Neural crest cell (in vitro differentiated cells): ENCODE results near the gene ZNF335. TPM values are rescaled to one million over a fixed set of nuclear protein-coding genes. Genes with fewer than 3 reads are reported as not detected.
"Not testable (repeated sequence)": the region's sequence is repeated elsewhere in the genome, so short reads cannot be mapped to it uniquely, and the experiment has no call there.

Source experiments
- DNase-seq: peaks from one replicate; pipeline ENCODE4 v3.0.0; 2021; ENCODE audit warnings: low read depth, mixed read lengths, low spot score
- H3K27ac Mint-ChIP-seq: one replicate; pipeline ENCODE4 v1.8.0; 2021; ENCODE audit warnings: mild to moderate bottlenecking, mixed read lengths; ENCODE audit not compliant: unreplicated experiment
- H3K27me3 Mint-ChIP-seq: 2 replicates; pipeline ENCODE4 v1.8.0; 2021; ENCODE audit warnings: low read depth, mild to moderate bottlenecking, mixed read lengths
- H3K36me3 Mint-ChIP-seq: 2 replicates; pipeline ENCODE4 v1.8.0; 2021; ENCODE audit warnings: low read depth, mild to moderate bottlenecking, mixed read lengths
- H3K4me1 Mint-ChIP-seq: 2 replicates; pipeline ENCODE4 v1.8.0; 2021; ENCODE audit warnings: mixed read lengths
- H3K4me3 Mint-ChIP-seq: one replicate; pipeline ENCODE4 v1.8.0; 2021; ENCODE audit warnings: mild to moderate bottlenecking, mixed read lengths
- H3K9me3 Mint-ChIP-seq: 2 replicates; pipeline ENCODE4 v1.8.0; 2021; ENCODE audit warnings: mixed read lengths
- CTCF ChIP-seq: fragments of 200-600 bp; sonication (generic); conservative IDR thresholded peaks from 2 replicates; pipeline ENCODE4 v1.5.0; 2021; ENCODE audit warnings: antibody characterized with exemption, mild to moderate bottlenecking
- total RNA-seq: library from RNA; stranded (reverse); gene quantifications from 2 replicates; pipeline ENCODE4 v1.2.1, GENCODE V29; 2021

The ZNF335 gene
- total RNA-seq, 1 donor from 2014 or later = 24.8 TPM

DNA sequence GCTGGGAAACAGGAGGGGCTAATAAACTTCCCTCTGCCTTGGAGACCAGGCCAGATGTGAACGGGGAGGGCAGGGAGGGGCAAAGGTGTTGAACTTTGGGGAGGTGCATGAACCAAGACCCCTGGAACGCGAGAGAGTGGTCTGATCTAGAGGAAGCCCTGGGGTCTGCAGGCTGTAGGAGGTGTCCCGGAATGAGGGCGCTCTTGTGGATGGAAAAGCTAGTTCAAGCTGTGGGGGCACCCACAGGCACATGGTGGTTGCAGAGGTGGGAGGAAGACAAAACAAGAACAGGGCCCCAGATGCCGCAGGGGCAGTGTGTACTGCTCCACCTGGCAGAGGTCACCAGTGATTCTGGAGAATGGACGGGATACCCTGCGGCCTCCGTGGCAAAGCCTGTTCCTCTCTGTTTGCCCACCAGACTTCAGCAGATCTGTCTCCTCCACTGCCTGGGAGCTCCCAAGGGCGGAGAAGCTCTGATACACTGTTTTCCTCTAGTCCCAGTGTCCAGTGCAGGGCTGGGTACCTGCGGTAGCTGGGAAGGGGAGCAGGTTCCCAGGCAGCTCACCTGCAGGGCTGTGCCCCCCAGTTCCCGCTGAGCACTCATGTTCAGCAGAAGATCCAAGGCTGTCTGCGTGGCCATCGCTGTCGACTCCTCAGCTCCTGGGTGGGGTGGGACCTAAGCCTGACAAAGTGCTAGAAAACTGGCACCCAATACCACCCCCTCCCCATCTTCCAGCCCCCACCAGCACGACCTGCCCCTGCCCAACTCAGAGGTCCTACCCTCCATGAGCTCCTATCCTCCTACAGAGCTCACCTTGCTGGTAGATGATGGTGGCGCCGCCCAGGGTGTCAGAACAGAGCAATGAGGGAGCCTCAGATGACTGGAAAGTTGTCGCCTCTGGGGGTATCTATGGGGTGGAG, 14.7 kb downstream of the ZNF335 start:
- no peaks in the 10 kb centered on the region for H3K4me1 Mint-ChIP-seq
- no peak for DNase-seq
- no peak overlapping the region for H3K4me3 Mint-ChIP-seq
- no peaks in the 10 kb centered on the region for H3K9me3 Mint-ChIP-seq
- H3K27ac Mint-ChIP-seq = no peak overlapping the region
- no peaks in the 10 kb centered on the region for H3K27me3 Mint-ChIP-seq
- TF ChIP-seq CTCF = no peak
- H3K36me3 Mint-ChIP-seq = peaks cover 16% of the 10 kb centered on the region

DNA sequence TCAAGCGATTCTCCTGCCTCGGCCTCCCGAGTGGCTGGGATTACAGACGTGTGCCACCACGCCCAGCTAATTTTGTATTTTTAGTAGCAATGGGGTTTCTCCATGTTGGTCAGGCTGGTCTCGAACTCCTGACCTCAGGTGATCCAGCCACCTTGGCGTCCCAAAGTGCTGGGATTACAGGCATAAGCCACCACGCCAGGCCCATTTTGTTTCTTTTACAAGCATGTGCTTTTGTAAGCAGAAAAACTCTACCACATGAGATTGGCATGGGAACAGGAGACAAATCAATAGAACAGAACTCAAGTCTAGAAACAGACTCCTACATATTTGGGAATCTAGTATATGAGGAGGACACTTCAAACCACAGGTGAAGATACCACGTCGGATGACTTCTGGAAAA, 15.7 kb downstream of the ZNF335 start:
- DNase-seq, H3K9me3 Mint-ChIP-seq, H3K4me1 Mint-ChIP-seq, H3K27me3 Mint-ChIP-seq, H3K4me3 Mint-ChIP-seq: not testable (repeated sequence)
- H3K36me3 Mint-ChIP-seq = peaks cover 20% of the 10 kb centered on the region
- H3K27ac Mint-ChIP-seq = peak overlapping the region; percentile 50

GRCh38 chr20:45953672-45954071, 18.3 kb downstream of the ZNF335 start:
- TF ChIP-seq CTCF = no peak
- H3K36me3 Mint-ChIP-seq = peaks cover 9% of the 10 kb centered on the region
- no peak for DNase-seq
- no peak overlapping the region for H3K27ac Mint-ChIP-seq
- no peaks in the 10 kb centered on the region for H3K4me1 Mint-ChIP-seq
- peak overlapping the region; percentile 23 for H3K4me3 Mint-ChIP-seq
- no peaks in the 10 kb centered on the region for H3K27me3 Mint-ChIP-seq
- H3K9me3 Mint-ChIP-seq = no peaks in the 10 kb centered on the region

DNA sequence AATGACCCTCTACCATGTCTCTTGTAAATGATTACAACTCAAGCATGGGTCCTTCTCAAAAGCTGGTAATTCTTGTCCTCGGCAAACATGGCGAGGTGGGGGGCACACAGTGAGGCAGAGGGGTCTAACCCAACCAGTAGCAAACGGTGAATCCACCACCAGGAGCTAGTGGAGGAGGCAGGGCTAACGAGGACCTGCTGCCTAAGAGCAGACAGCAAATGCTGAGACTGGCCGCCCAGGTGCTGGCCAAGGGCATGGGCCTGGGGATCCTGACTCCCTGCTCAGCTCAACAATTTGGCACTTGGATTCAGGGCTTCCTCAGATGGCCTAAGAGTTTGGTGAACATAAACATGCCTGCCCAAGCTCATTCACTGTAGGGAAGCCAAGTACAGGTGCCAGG, 19.1 kb downstream of the ZNF335 start:
- TF ChIP-seq CTCF = no peak
- no peaks in the 10 kb centered on the region for H3K9me3 Mint-ChIP-seq
- H3K27ac Mint-ChIP-seq = no peak overlapping the region
- H3K36me3 Mint-ChIP-seq = peaks cover 4% of the 10 kb centered on the region
- DNase-seq = no peak
- no peaks in the 10 kb centered on the region for H3K27me3 Mint-ChIP-seq
- no peaks in the 10 kb centered on the region for H3K4me1 Mint-ChIP-seq
- no peak overlapping the region for H3K4me3 Mint-ChIP-seq

DNA sequence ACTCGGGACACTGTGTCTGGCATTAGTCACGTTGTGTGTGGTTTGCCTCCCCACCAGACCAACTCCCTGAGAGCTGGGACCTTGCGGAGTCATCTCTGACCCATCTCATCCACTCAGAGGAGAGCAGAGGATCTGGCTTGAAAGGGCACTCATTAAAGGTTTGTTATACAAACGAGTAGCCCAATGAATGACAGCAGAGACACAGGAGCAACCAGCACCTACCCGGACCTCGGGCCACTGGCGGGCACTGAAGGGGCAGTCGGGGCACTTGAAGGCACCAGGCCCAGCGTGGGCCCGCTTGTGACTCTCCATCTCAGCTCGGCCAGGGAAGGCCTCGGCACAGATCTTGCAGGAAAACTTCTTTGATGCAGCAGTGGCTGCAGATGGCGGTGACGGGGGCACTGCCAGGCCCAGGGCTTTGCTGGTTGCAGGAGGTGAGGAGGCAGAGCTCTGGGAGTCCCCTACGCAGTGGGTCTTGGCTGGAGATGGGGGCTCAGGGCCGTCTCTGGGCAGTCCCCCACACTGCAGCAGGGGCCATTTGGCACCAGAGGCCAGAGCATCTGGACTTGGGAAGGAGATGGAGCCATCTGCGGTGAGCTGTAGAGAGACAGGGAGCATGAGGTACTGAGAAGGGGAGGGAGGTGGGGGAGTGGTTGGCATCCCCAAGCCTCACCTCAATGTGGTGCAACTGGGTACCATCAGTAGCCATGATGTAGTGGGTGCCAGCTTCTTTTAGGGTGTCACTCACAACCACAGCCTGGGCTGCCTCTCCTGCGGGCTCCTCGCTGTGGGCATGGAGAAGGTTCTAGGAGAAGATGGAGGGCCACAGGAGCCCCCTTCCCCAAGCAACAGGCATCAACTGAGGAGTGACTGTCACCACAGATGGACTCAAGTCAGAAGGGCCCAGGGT, 19.8 kb downstream of the ZNF335 start:
- H3K36me3 Mint-ChIP-seq = peaks cover 4% of the 10 kb centered on the region
- peak overlapping the region; percentile 47 for H3K4me3 Mint-ChIP-seq
- TF ChIP-seq CTCF = no peak
- no peaks in the 10 kb centered on the region for H3K9me3 Mint-ChIP-seq
- H3K27me3 Mint-ChIP-seq = no peaks in the 10 kb centered on the region
- no peaks in the 10 kb centered on the region for H3K4me1 Mint-ChIP-seq
- DNase-seq = no peak
- peak overlapping the region; percentile 57 for H3K27ac Mint-ChIP-seq
